Measurements from ENCODE around the gene NUP205.

DNA sequence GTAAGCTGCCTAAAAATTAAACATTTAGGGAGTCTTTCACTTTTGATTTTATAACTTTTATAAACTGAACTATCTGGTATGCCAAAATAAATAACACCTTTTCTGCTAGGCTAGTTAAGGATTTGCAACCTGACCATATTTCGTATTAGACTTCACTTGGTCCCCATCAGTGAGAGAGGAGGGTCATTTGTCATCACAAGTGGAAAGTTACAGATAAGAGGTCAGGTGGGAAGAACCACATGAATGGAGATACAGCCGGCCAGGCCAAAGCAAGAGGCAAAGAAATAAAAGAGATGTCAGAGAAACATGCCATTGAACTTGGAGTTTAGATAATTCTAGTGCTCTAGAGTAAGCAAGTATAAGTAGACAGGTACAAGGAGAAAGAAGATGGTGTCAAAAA lies 60.1 kb downstream of the NUP205 start:
- TF ChIP-seq, protein P1, sequence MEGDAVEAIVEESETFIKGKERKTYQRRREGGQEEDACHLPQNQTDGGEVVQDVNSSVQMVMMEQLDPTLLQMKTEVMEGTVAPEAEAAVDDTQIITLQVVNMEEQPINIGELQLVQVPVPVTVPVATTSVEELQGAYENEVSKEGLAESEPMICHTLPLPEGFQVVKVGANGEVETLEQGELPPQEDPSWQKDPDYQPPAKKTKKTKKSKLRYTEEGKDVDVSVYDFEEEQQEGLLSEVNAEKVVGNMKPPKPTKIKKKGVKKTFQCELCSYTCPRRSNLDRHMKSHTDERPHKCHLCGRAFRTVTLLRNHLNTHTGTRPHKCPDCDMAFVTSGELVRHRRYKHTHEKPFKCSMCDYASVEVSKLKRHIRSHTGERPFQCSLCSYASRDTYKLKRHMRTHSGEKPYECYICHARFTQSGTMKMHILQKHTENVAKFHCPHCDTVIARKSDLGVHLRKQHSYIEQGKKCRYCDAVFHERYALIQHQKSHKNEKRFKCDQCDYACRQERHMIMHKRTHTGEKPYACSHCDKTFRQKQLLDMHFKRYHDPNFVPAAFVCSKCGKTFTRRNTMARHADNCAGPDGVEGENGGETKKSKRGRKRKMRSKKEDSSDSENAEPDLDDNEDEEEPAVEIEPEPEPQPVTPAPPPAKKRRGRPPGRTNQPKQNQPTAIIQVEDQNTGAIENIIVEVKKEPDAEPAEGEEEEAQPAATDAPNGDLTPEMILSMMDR (IDR thresholded peaks at IDR 0.05): no peak
- TF ChIP-seq EP300 (IDR thresholded peaks at IDR 0.05) (no peak), POLR2A (IDR thresholded peaks at IDR 0.05) (no peak)
